Dendritic cell treated with granulocyte-macrophage colony-stimulating factor and Interleukin-4, amounts not matched to agents 40 ng/mL and 50 ng/mL, for 4 days (primary cell): ENCODE data around the gene DNAJB6.
"Not testable (repeated sequence)": the region's sequence is repeated elsewhere in the genome, so short reads cannot be mapped to it uniquely, and the experiment has no call there.

Source experiments
- H3K27ac Mint-ChIP-seq: one replicate; pipeline ENCODE4 v1.8.0; 2022; ENCODE audit warnings: mild to moderate bottlenecking, mixed read lengths
- H3K27me3 Mint-ChIP-seq: one replicate; pipeline ENCODE4 v1.8.0; 2022; ENCODE audit warnings: mild to moderate bottlenecking, mixed read lengths
- H3K36me3 Mint-ChIP-seq: one replicate; pipeline ENCODE4 v1.8.0; 2022; ENCODE audit warnings: low read depth, mixed read lengths
- H3K4me1 Mint-ChIP-seq: one replicate; pipeline ENCODE4 v1.8.0; 2022; ENCODE audit warnings: low read depth, mixed read lengths
- H3K4me3 Mint-ChIP-seq: one replicate; pipeline ENCODE4 v1.8.0; 2022; ENCODE audit warnings: mild to moderate bottlenecking, moderate library complexity, mixed read lengths
- H3K9me3 Mint-ChIP-seq: one replicate; pipeline ENCODE4 v1.8.0; 2022; ENCODE audit warnings: mixed read lengths
- intact Hi-C: fragments of 100-400 bp; cut with micrococcal nuclease; formaldehyde crosslinking; loops from one replicate; pipeline ENCODE4 v1.15.0; 2022

Gene DNAJB6

DNA sequence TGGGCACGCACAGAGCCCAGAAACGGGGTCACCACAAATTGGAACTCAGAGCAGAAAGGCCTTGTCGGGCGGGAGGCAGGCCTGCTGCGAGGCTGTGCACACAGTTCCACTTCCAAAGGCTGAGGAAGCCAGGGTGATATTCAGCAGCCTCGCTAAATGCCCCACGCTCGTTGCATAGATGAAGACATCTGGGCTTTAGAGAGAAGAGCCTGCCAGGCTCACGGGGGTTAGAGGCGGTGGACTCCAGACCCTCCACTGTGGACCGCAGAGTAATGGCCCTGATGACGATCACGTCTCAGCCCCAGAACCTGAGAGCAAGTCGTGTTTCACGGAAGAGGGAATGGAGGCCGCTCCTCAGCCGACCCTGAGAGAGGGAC, 104.2 kb downstream of the DNAJB6 start:
- Mint-ChIP-seq H3K27ac (no peak overlapping the region), H3K27me3 (peaks cover 2% of the 10 kb centered on the region)
- intact Hi-C loops = no loop called here

DNA sequence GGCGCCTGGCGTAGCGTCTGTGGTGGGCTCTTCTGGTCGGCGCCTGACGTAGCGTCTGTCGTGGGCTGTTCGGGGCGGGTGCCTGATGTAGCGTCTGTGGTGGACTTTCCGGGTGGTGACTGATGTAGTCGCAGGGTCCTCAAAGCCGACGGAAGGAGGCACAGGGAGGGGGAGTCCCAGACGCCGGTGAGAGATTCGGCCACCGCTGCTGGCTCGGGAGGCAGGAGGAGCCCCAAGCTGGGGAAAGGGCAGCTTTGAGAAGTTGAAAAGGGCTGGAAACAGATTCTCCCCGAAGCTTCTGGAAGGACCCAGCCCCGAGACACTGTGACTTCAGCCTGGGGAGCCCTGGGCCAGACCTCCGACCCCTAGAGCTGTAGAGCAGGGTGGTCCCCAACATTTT, 105.7 kb downstream of the DNAJB6 start:
- H3K4me1 Mint-ChIP-seq = no peaks in the 10 kb centered on the region
- no peaks in the 10 kb centered on the region for H3K9me3 Mint-ChIP-seq
- H3K4me3 Mint-ChIP-seq = no peak overlapping the region
- no peaks in the 10 kb centered on the region for H3K36me3 Mint-ChIP-seq
- H3K27me3 Mint-ChIP-seq = peaks cover 2% of the 10 kb centered on the region
- intact Hi-C loops = no loop called here
- H3K27ac Mint-ChIP-seq = no peak overlapping the region

More for the DNA sequence above, 104.2 kb downstream of the DNAJB6 start:
- no peaks in the 10 kb centered on the region for H3K9me3 Mint-ChIP-seq
- no peaks in the 10 kb centered on the region for H3K4me1 Mint-ChIP-seq
- no peak overlapping the region for H3K4me3 Mint-ChIP-seq
- no peaks in the 10 kb centered on the region for H3K36me3 Mint-ChIP-seq

DNA sequence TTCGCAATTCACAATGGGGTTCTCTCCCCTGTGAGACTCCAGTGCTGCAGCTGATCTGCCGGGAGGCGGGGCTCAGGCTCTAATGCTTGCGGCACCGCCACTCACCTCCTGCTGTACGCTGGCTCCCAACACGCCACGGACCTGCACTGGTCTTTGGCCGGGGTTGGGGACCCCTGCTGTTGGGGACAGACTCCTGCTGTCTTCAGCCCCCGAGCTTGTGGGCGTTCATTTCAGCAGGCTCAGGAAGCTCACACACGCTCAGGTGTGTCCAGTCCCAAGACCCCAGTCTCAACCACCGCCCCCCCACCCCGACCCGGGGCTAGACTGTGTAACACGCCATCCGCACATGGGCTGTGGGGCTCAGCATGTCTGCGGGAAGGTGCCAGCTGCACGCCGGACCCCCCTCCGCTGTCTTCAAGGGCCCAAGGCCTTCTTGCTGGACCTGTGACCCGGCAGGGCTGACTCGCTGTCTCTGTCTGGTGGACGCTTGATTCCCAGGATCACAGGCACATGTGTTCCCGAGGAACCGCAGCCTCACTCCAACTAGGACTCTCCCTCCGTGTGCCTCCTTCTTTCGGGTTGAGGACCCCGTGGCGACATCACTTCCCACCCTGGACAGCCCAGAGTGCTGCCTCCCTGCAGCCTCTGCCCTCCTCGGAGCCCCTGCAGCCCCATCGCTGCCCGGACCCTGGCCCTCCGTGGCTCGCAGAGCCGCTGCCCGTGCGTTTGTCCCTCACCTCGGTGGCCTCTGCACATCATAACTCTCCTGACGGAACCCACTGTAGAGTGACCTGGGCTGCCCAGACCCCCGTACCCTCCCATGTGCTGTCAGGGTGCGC, 106.4 kb downstream of the DNAJB6 start:
- Mint-ChIP-seq H3K36me3 (no peaks in the 10 kb centered on the region), H3K4me3 (no peak overlapping the region), H3K27ac (no peak overlapping the region), H3K27me3 (peaks cover 2% of the 10 kb centered on the region), H3K4me1 (no peaks in the 10 kb centered on the region), H3K9me3 (no peaks in the 10 kb centered on the region)
- intact Hi-C loops = no loop called here

DNA sequence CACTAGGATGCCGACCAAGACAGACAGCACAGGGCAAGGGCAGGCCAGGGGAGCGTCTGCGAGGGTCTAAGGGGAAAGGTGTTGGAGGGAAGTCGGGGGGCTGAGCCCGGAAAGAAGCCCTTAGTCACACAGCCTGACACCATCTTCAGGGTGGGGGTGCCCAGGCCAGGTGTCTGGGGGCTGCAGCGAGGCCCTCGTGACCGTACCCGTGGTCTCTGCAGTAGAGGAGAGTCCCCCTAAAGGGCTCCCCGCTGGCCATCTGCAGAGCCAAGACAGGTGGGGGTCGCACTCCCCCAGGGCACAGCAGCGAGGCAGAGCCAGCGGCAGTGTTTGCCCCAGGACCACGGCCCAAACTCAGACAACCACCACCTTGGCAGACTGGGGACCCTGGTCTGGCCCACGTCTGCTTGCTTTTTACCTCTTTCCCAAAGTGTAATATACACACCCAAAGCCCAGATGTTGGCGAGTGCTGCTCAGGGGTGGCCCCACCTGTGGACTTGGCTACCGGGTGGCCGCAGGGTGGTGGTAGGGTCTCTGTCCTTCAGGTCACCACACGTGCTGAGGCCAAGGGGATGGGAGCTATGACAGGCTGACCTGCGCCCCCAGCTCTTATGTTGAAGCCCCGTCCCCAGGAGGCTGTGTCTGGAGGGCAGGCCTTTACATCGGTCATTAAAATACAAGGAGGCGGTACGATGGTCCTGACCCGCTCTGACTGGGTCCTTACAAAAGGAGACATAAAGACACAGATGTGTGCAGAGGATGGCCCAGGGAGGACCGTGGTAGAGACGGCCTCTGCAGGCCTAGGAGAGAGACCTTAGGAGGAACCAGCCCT, 107.4 kb downstream of the DNAJB6 start:
- Mint-ChIP-seq H3K27ac (no peak overlapping the region), H3K36me3 (no peaks in the 10 kb centered on the region), H3K27me3 (peaks cover 2% of the 10 kb centered on the region), H3K4me3 (no peak overlapping the region), H3K4me1 (no peaks in the 10 kb centered on the region), H3K9me3 (no peaks in the 10 kb centered on the region)
- intact Hi-C loops = no loop called here

DNA sequence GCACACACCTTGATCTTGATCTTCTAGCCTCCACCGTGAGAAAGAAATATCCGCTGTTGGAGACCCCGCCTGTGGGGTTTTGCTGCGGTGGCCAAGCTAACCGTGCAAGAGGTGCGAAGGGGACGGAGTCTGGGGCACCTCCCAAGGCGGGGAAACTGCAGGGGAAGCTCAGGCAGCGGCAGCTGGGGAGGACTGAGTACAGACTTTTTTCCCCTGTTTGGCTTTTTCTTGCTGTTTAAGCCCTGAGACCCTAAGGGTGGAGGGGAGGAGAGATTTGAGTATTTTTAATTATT, 108.0 kb downstream of the DNAJB6 start:
- intact Hi-C loops = no loop called here
- Mint-ChIP-seq H3K9me3 (no peaks in the 10 kb centered on the region), H3K36me3 (no peaks in the 10 kb centered on the region), H3K27ac (no peak overlapping the region), H3K4me3 (no peak overlapping the region), H3K27me3 (no peaks in the 10 kb centered on the region), H3K4me1 (no peaks in the 10 kb centered on the region)

DNA sequence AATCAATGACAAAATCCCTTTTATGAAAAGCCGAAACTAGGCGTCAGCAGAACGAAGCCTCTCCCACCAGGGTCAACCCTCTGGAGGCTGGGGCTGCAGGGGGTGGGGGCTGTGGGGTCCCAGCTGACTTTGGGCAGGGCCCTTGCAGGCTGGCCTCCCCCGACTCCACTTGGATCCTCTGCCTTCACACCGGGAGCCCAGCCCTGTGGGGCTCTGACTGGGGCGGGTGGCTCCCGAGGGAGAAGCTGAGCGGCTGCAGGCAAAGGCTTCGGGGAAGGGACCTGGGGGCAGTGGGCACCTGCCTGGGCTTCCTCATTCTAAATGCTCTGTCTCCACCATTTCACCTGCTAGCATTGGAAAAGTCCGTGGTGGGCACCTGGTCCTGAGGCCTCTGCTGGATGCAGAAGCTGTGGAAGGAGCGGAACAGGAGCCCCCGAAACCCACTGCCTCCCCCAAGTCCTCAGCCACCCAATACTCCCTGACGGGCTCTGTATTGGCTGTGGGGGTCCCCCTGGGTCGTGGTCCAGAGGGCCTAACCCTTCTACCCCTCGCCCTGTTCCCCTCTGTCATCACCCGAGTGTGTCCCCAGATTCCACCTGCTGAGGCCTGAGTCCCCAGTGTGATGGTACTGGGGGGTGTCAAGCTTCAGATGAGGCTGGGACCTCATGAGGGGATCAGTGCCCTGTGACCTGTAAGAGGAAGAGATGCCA, 108.6 kb downstream of the DNAJB6 start:
- intact Hi-C loops = no loop called here
- no peaks in the 10 kb centered on the region for H3K36me3 Mint-ChIP-seq
- H3K9me3 Mint-ChIP-seq = no peaks in the 10 kb centered on the region
- no peak overlapping the region for H3K27ac Mint-ChIP-seq
- no peak overlapping the region for H3K4me3 Mint-ChIP-seq
- H3K4me1 Mint-ChIP-seq = no peaks in the 10 kb centered on the region
- no peaks in the 10 kb centered on the region for H3K27me3 Mint-ChIP-seq

DNA sequence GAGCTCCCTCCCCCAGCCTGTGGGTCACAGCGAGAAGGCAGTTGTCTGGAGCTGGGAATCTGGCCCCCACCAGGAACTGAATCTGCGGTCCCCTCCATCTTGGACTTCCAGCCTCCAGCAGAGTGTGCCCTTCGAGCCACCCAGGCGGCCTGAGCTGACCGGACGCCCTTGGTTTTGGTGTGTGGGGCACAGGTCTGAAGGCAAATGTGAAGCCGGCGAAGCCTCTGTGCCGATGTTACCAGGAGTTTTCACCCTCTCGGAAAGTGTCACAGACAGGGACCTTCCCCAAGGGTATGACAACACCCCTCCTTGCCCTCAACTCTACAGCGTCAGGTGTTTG, 109.1 kb downstream of the DNAJB6 start:
- no peaks in the 10 kb centered on the region for H3K27me3 Mint-ChIP-seq
- H3K27ac Mint-ChIP-seq = no peak overlapping the region
- no peaks in the 10 kb centered on the region for H3K36me3 Mint-ChIP-seq
- H3K4me3 Mint-ChIP-seq = no peak overlapping the region
- intact Hi-C loops = no loop called here
- H3K4me1 Mint-ChIP-seq = no peaks in the 10 kb centered on the region
- H3K9me3 Mint-ChIP-seq = no peaks in the 10 kb centered on the region

DNA sequence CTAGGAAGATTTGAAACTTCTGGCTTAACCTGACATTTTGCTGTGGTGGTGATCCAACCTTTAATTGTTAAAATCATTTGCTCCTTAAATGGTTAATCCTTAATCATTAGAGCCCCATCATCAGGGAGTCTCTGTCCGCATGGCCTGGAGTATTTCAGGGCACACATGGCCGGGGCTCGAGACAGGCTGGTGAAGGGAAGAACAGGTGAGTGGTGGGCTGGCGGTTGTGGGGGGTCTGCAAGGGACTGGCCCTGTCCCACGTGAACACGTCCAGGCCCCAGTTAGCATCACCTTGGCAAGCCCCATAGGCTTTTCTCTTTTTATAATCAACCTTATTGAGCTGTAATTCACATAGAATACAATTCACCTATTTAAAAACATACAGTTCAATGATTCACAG, 109.5 kb downstream of the DNAJB6 start:
- H3K9me3 Mint-ChIP-seq = no peaks in the 10 kb centered on the region
- H3K36me3 Mint-ChIP-seq = no peaks in the 10 kb centered on the region
- H3K4me1 Mint-ChIP-seq = no peaks in the 10 kb centered on the region
- H3K4me3 Mint-ChIP-seq = no peak overlapping the region
- intact Hi-C loops = no loop called here
- H3K27me3 Mint-ChIP-seq = peaks cover 2% of the 10 kb centered on the region
- H3K27ac Mint-ChIP-seq = no peak overlapping the region

DNA sequence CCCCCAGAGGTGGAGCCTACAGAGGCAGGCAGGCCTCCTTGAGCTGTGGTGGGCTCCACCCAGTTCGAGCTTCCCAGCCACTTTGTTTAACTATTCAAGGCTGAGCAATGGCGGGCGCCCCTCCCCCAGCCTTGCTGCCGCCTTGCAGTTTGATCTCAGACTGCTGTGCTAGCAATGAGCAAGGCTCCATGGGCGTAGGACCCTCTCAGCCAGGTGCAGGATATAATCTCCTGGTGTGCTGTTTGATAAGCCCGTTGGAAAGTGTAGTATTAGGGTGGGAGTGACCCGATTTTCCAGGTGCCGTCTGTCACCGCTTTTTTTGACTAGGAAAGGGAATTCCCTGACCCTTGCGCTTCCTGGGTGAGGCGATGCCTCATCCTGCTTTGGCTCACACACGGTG, 117.2 kb downstream of the DNAJB6 start:
- H3K27ac Mint-ChIP-seq, H3K36me3 Mint-ChIP-seq, H3K4me1 Mint-ChIP-seq, H3K4me3 Mint-ChIP-seq, H3K9me3 Mint-ChIP-seq, intact Hi-C loops: not testable (repeated sequence)
- H3K27me3 Mint-ChIP-seq = peaks cover 19% of the 10 kb centered on the region

DNA sequence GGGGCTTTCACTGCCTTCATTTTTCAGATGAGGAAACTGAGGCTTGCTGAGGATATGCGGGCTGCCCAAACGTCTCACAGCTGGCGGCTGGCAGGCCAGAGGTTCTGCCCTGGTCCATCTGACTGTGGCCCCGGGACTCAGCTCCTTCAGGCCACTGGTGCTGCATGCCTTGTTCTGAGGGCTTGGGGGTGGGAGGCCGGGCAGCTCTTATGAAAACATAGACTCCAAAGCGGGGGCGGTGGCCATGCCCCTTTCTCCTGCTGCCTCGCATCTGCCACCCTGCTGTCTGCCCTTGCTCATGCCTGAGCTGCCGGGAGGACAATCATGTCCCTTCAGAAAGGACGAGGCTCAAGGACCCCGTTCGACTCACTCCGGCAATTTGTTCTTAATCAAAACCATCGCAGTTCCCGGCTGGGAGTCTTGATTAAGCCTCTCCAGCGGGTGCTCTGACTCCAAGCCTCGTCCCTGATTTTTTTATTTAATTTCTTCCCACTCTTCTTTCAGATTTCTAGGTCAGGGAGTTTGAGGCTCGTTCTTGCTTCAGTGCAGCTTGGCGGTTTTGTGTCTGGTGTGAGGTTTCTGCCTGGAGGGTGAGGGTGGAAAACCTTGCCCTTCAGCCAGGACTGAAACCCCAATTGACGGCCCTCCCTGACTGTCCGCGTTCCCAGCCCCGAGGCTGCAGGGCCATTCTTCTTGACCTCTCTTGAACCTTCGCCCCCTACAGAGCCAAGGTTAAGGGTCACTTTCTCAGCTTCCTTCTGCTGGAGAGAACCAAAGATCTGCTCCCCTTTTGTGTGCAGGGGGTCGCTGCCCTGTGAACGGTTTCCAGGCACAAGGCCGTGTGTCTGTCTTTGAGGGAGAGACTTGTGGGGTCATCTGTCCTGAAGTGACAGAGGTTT, 120.8 kb downstream of the DNAJB6 start:
- no peak overlapping the region for H3K4me3 Mint-ChIP-seq
- no peaks in the 10 kb centered on the region for H3K36me3 Mint-ChIP-seq
- H3K9me3 Mint-ChIP-seq = no peaks in the 10 kb centered on the region
- H3K27me3 Mint-ChIP-seq = peaks cover 21% of the 10 kb centered on the region
- intact Hi-C loops = no loop called here
- no peak overlapping the region for H3K27ac Mint-ChIP-seq
- no peaks in the 10 kb centered on the region for H3K4me1 Mint-ChIP-seq

DNA sequence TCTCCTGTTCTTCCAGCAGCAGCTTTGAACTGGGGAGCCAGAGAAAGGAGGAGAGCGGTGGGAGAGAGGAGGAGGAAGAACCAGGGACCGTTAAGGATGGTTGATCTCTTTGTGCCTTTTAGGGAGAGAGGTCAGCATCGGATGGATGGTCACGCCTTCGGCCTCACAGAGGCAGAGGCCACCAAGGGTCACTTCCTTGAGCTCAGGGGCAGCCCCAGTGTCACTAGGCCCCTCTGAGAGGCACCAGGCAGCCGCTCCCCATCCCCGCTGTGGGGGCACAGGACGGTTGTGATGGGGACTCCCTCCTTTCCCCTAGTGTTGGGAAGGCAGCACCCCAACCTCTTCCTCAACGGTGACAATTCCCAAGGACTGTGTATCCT, 121.4 kb downstream of the DNAJB6 start:
- Mint-ChIP-seq H3K27ac (no peak overlapping the region), H3K4me3 (no peak overlapping the region), H3K27me3 (peaks cover 21% of the 10 kb centered on the region), H3K36me3 (no peaks in the 10 kb centered on the region), H3K9me3 (no peaks in the 10 kb centered on the region), H3K4me1 (no peaks in the 10 kb centered on the region)
- intact Hi-C loops = no loop called here

DNA sequence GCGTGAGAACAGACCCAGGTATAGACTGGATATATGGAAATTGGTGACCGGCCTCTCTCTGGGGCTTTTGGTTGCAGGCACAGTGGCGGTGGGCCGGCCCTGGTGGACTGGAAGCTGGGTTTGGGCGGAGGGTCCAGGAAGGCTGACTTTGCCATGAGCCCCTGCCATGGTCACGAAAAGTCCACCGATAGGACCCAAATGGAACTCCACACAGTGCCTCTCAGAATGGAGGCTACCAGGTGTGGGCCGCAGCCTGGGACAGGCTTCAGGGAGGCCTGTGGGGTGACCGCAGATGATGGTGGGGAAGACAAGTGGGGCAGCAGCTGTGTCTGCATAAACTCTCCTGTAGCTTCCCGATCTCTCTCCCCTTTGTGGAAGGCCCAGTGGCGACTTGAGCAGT, 123.2 kb downstream of the DNAJB6 start:
- Mint-ChIP-seq H3K36me3 (no peaks in the 10 kb centered on the region), H3K27ac (no peak overlapping the region), H3K9me3 (no peaks in the 10 kb centered on the region), H3K4me3 (no peak overlapping the region), H3K4me1 (no peaks in the 10 kb centered on the region), H3K27me3 (peaks cover 22% of the 10 kb centered on the region)
- intact Hi-C loops = no loop called here

DNA sequence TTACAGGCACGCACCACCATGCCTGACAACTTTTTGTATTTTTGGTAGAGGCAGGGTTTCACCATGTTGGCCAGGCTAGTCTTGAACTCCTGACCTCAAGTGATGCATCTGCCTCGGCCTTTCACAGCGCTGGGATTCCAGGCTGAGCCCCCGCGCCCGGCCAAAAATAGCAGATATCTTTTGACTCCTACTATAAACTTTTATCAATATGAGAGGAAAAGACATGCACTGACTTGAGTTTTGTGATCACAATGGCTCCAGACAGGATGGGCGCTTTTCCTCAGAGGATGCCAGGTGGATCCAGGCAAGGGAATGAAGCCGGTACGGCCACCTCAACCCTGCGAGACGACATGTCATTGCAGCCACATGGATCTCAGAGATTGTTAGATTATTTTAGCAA, 123.9 kb downstream of the DNAJB6 start:
- H3K27ac Mint-ChIP-seq = no peak overlapping the region
- no peaks in the 10 kb centered on the region for H3K4me1 Mint-ChIP-seq
- peaks cover 26% of the 10 kb centered on the region for H3K27me3 Mint-ChIP-seq
- no peaks in the 10 kb centered on the region for H3K36me3 Mint-ChIP-seq
- H3K9me3 Mint-ChIP-seq = no peaks in the 10 kb centered on the region
- H3K4me3 Mint-ChIP-seq = no peak overlapping the region
- intact Hi-C loops = no loop called here
